ENCODE data around the gene KCNMA1.

The KCNMA1 gene

DNA sequence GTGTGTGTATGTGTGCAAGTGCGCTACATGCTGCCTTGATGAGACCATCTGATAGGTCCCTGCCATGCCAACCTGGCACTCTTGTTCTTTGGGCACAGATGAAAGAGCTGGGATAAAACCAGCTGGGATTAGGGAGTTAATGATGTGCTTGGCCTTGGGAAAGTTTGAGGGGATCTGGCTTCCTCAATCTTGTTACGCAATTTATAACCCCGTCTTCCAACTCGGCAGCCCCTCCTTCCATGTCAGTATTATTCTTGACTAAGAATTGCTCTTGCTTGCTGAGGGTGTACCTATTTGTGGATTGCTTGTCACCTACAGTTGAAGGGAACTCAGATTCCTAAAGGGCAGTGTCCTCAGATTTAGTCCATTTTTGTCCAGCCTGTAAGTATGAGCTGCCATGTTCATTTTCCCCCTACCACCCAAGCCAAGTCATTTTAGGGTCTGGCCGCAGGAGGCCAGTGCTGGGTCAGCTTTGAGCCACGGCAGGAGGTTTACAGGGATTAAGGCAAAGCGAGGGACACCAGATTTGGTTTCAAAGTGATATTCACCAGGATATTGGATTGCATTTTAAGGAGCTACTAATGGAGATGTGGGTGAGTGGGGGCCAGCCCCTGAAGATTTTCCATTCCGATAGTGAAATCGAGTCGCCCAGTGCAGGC is 34.1 kb upstream of the KCNMA1 start:
- DNase-seq (ENCODE audit: extremely low read depth, low read depth): no peak
- TF ChIP-seq, protein P1, sequence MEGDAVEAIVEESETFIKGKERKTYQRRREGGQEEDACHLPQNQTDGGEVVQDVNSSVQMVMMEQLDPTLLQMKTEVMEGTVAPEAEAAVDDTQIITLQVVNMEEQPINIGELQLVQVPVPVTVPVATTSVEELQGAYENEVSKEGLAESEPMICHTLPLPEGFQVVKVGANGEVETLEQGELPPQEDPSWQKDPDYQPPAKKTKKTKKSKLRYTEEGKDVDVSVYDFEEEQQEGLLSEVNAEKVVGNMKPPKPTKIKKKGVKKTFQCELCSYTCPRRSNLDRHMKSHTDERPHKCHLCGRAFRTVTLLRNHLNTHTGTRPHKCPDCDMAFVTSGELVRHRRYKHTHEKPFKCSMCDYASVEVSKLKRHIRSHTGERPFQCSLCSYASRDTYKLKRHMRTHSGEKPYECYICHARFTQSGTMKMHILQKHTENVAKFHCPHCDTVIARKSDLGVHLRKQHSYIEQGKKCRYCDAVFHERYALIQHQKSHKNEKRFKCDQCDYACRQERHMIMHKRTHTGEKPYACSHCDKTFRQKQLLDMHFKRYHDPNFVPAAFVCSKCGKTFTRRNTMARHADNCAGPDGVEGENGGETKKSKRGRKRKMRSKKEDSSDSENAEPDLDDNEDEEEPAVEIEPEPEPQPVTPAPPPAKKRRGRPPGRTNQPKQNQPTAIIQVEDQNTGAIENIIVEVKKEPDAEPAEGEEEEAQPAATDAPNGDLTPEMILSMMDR (IDR thresholded peaks at IDR 0.05; ENCODE audit: low read depth, low read length): no peak

DNA sequence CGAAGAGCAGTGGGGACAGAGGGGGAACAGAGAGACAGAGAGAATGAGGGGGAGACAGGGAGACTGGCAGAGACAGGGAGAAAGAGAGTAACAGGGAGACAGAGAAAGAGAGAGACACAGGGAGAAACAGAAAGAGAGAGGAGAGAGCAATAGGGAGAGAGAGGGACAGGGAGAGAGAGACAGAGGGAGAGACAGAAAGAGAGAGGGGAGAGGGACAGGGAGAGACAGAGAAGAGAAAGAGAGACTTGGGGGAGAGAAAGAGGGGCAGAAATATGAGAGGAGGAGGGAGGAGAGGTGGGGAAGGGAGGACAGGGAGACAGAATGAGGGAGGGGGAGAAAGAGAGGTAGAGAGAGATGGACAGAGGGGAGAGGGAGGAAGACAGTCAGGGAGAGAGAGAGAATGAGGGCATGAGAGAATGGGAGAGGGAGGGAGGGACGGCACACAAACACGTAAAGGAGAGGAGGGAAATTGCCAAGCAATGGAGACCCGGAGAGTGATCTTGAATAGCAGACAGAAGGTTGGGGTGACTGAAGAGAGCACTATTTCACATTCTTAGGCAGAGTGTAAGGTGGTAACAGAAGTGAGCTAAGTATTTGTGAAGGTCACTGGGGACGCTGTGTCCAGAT is 33.3 kb upstream of the KCNMA1 start:
- TF ChIP-seq, protein P1 (IDR thresholded peaks at IDR 0.05; ENCODE audit: low read depth, low read length): no peak
- no peak for DNase-seq (ENCODE audit: extremely low read depth, low read depth)

DNA sequence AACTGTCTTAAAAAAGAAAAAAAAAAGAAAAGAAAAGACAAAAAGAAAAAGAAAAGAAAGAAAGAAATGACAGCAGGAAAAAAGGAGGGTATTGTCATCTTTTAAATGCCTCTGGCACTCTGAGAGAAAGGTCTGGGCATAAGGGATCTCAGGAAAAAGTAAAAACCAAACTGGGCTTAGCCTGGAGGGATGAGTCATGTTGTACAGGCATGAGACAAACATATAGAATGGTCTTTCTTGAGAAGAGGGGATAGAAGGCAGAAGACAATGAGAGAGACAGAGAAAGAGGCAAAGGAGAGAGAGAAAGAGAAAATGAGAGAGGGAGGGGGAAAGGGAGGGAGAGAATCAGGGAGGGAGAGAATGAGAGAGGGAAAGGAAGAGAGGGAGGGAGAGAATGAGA is 32.3 kb upstream of the KCNMA1 start:
- TF ChIP-seq, protein P1 (IDR thresholded peaks at IDR 0.05; ENCODE audit: low read depth, low read length): no peak
- DNase-seq (ENCODE audit: extremely low read depth, low read depth): no peak

DNA sequence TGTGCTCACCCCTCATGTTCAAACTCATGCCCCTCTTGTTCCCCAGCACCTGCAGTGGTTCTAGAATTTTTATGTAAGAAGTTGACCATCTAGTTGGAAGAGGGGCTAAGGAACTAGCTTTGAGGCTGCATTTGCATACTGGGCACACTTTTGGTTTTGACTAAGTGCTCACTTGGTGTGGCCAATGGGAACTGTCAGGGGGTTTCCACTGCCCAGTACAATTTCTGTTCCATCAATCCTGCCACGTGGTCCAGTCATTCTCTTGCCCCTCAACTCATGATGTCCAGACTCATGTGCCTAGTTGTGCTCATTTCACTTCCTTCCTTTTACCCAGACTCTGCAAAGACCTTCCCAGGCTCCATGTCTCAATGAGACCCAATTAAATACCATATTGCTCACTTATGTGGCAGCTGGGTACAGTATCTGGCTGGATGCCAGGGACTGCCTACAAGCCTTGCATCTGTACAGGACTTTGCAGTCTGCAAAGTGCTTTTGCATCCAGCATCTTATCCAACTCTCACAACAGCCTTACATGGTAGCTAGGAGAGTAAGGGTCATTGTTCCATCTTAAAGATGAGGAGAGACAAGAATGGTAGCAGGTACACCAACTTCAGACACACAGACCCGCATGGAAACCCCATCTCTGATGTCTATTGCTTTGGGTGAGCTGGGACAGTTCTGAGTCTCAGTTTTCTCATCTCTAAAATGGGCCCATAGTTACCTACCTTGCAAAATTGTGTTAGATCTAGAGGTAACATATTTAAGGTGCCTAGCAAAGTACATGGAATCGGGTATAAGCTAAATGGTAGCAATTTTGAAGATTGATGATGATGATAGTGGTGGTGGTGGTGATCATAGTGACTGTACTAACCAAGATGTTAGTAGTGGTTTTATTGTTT is 30.1 kb upstream of the KCNMA1 start:
- TF ChIP-seq, protein P1 (IDR thresholded peaks at IDR 0.05; ENCODE audit: low read depth, low read length): no peak
- no peak for DNase-seq (ENCODE audit: extremely low read depth, low read depth)

DNA sequence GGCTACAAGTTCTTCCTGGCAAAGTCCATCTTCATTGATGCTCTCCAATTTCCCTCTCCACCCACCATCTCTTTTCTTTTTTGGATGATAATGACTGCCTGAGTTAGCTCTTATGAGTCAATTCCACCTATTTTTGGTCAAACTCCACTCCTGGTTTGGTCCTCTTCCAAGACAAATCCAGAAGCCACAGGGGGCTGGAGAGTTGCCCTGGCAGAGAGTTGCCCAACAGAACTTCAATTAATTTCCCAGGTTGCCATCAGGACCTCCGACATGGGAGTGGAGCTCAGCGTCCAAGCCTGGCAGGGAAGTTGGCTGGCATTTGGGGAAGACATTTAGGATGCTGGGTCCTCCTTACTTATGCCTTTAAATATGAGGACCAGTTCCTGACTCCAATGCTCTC is 29.2 kb upstream of the KCNMA1 start:
- TF ChIP-seq, protein P1 (IDR thresholded peaks at IDR 0.05; ENCODE audit: low read depth, low read length): no peak
- DNase-seq (ENCODE audit: extremely low read depth, low read depth): no peak

DNA sequence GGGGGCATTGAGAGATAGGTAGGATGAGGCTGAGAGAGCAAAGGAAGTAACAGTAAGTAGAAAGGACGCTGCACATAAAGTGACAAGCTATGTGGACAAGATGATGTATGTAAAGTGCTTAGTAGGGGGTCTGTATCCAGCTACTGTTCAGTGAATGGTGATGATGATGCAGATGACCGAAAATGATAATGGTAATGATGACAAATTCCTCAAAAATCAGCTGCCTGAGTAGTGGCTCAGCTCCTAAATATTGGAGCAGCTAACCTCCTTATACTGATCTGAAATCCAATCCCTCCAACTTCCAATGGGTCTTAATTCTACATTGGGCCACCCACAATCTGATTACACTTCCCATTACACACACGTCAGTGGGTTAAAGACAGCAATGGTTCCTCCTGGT is 27.1 kb upstream of the KCNMA1 start:
- TF ChIP-seq, protein P1 (IDR thresholded peaks at IDR 0.05; ENCODE audit: low read depth, low read length): no peak
- DNase-seq (ENCODE audit: extremely low read depth, low read depth): no peak

DNA sequence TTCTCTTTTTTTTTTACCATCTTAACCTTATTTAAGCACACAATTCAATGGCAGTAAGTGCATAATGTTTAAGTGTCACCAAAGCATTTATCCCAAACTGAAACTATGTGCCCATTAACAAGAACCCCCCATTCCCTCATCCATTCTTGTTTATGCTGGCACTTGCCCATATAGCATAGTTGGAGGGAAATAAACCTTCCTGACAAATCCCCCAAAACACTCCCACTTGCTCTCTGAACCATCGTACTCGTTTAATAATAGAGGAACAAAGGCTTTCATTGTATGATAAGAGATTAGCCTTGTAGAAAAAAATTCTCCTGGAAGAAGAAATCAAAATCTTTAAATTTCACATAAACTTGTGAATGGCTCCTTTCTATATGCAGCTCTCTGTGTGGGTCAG is 26.4 kb upstream of the KCNMA1 start:
- TF ChIP-seq, protein P1 (IDR thresholded peaks at IDR 0.05; ENCODE audit: low read depth, low read length): no peak
- DNase-seq (ENCODE audit: extremely low read depth, low read depth): no peak

Data from AG09319 (cell line).